ENCODE data around the gene RABIF. TPM values are rescaled to one million over a fixed set of nuclear protein-coding genes. Genes with fewer than 3 reads are reported as not detected.
A peak's percentile ranks its signal among the peaks of the same experiment; 100 is the strongest.

RABIF gene
- total RNA-seq, 6 experiments from 2014 or later, result 2.6 to 6.3 (median 4.5) TPM

DNA sequence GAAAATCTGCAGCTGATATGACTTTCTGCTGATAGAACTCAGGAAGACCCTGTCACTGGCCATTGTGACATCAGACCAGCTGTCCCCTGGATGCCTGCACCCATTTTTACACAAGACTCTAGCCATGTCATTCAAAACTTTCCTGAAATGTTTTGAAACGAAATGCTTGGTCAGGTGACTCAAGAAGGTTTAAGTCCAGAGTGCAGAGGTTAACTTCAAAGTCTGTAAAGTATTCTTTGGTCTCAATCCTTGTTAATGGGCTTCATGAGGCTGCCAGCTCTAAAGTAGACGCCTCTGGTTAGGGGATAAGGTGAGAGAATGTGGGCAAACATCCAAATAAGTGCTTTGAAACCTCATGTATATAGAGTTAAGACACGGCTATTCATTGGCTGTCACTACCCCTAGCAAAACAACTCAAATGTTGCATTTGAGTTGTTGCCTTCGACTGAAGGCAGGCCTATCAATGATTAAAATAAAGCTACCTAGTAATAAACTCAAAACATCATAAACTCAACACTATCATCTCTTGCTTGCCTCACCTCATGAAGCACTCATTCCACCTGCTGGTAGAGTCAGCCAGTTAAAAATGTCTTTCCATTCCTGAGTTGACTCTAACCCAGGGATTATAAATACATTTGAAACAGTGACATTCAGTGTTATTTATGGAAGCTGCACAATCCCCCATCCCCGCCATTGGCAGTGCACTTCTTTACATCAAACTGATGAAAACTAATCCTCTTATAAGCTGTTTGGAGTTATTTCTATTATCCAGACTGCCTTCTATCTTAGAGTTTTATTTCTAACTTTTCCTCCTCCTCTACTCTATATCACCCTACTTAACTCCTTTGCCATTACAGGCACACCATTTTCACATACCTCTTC, 26.0 kb downstream of the RABIF start:
- Histone ChIP-seq H3K9me3 (no peaks in the 10 kb centered on the region), H3K4me3 (no peak overlapping the region), H3K36me3 (no peaks in the 10 kb centered on the region), H3K27me3 (no peaks in the 10 kb centered on the region), H3K4me1 (peaks cover 0 to 38% (median 5%) of the 10 kb centered on the region in 4 donors), H3K27ac (peak overlapping the region in 1 of 3 donors; percentile 86)
- ATAC-seq (peak in 2 of 4 donors; percentile 13 to 20), DNase-seq (no peak)
- 69% methylated on average over 3 of the region's 5 CpGs for WGBS (ENCODE audit: insufficient coverage, low coverage, low lambda C conversion rate, missing lambda C conversion rate)
- TF ChIP-seq CTCF (IDR thresholded peaks at IDR 0.05) (no peak), POLR2A (IDR thresholded peaks at IDR 0.05) (no peak)
- intact Hi-C loops (cut with DNase I), result no loop called here

DNA sequence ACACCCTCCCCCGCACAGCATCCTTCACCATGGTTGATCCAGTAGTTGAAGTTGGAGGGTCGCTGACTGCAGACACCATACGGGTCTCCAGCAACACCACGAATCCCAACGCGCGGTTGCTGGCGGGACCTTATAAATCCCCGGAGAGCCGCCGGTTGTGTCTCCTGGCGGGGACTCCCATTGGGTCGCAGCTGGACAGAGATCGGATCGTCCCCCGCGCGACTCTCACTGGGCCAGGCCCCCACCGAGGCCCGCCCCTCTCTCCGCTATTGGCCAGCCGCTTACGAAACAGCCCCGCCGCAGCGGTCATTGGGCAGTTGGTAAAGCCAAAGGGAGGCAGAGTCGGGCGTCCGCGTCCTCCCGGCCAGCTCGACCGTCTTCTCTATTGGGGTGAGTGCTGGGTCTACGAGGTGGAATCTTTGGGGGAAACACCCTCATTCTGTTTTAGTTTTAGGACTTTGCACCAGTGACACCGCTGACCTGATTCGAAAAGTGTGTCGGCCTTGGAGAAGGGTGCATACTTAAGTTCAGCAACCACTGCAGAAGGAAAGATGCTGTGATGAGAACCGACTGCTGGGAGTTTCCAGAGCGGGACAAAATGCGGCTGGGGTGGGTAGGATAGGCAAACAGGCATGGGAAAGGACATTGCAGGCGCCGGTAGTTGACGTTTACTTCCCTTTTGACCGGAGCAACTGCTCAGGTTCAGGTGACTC, 27.4 kb downstream of the RABIF start:
- no peaks in the 10 kb centered on the region for H3K9me3 ChIP-seq
- WGBS (ENCODE audit: insufficient coverage, low coverage, low lambda C conversion rate, missing lambda C conversion rate), result 1% methylated on average over 10 of the region's 44 CpGs
- DNase-seq, result peak; percentile 96 to 98 (median 97)
- H3K27me3 ChIP-seq, result no peaks in the 10 kb centered on the region
- TF ChIP-seq POLR2A (IDR thresholded peaks at IDR 0.05) (no peak), CTCF (IDR thresholded peaks at IDR 0.05) (no peak)
- ATAC-seq, result peak; percentile 92 to 95 (median 94)
- H3K27ac ChIP-seq, result peak overlapping the region; percentile 58 to 86 (median 62)
- H3K4me1 ChIP-seq, result peaks cover 0 to 49% (median 5%) of the 10 kb centered on the region in 4 donors
- no peaks in the 10 kb centered on the region for H3K36me3 ChIP-seq
- intact Hi-C loops (cut with DNase I), result no loop called here
- peak overlapping the region; percentile 71 to 86 (median 85) for H3K4me3 ChIP-seq

DNA sequence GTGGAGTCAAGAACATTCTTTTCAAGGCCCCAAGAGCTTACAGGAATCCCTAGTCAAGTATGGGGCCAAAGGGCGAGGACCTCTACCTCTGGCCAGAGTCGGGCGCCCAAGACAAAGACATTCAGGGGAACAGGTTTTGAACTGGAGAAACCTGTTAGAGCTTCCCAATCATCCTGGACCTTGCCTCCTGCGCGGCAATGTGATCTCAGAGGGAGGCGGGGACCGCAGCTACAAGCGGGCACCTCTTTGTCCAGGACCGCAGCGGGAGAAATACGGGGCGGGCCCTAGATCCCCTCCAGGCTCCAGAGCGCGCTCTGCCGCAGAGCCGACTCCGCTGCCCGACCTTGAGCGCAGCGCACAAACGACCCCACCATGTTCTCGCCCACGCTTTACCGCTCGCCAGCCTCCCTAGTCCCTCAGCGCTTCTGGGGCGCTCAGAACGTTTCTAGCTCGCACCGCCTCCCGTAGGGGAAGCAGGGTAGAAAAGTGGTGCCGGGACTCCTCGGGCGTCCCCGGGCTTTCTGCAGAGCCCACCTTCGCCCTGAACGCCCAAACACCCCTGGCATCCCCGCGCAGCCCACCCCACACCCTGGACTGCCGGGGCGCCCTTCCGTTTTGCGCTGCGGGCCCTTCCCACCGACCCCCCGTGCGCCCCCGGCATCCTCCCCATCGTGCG, 28.1 kb downstream of the RABIF start:
- peak; percentile 82 to 87 (median 84) for ATAC-seq

More for the DNA sequence above, 28.1 kb downstream of the RABIF start:
- peak overlapping the region; percentile 58 to 86 (median 62) for H3K27ac ChIP-seq
- peak overlapping the region; percentile 71 to 86 (median 85) for H3K4me3 ChIP-seq
- WGBS (ENCODE audit: insufficient coverage, low coverage, low lambda C conversion rate, missing lambda C conversion rate), result 4% methylated on average over 9 of the region's 50 CpGs
- intact Hi-C loops (cut with DNase I), result no loop called here
- no peaks in the 10 kb centered on the region for H3K9me3 ChIP-seq
- peaks cover 0 to 49% (median 5%) of the 10 kb centered on the region in 4 donors for H3K4me1 ChIP-seq
- DNase-seq, result peak; percentile 81 to 93 (median 91)
- no peaks in the 10 kb centered on the region for H3K36me3 ChIP-seq
- TF ChIP-seq CTCF (IDR thresholded peaks at IDR 0.05) (peak in 1 of 4 donors; percentile 8), POLR2A (IDR thresholded peaks at IDR 0.05) (peak; percentile 7)
- no peaks in the 10 kb centered on the region for H3K27me3 ChIP-seq
